IPS-18a (cell line): ENCODE measurements around the gene HSD17B2.

Experiments
- H3K27ac ChIP-seq: one replicate; pipeline ENCODE4 v1.5.1; 2013; ENCODE audit warnings: low read length
- H3K27me3 ChIP-seq: one replicate; pipeline ENCODE4 v1.6.1; 2013; ENCODE audit warnings: mild to moderate bottlenecking, low read length; ENCODE audit not compliant: control insufficient read depth, insufficient read depth
- H3K36me3 ChIP-seq: one replicate; pipeline ENCODE4 v1.6.1; 2013; ENCODE audit warnings: low read depth, low read length; ENCODE audit not compliant: control insufficient read depth
- H3K4me1 ChIP-seq: one replicate; pipeline ENCODE4 v1.6.1; 2013; ENCODE audit warnings: low read depth, low read length; ENCODE audit not compliant: control insufficient read depth
- H3K4me3 ChIP-seq: one replicate; pipeline ENCODE4 v1.5.1; 2013; ENCODE audit warnings: low read length
- H3K9ac ChIP-seq: one replicate; pipeline ENCODE4 v1.6.1; 2013; ENCODE audit warnings: mild to moderate bottlenecking, low read length, moderate library complexity
- H3K9me3 ChIP-seq: one replicate; pipeline ENCODE4 v1.6.1; 2013; ENCODE audit warnings: low read depth, low read length; ENCODE audit not compliant: control insufficient read depth

Gene HSD17B2

DNA sequence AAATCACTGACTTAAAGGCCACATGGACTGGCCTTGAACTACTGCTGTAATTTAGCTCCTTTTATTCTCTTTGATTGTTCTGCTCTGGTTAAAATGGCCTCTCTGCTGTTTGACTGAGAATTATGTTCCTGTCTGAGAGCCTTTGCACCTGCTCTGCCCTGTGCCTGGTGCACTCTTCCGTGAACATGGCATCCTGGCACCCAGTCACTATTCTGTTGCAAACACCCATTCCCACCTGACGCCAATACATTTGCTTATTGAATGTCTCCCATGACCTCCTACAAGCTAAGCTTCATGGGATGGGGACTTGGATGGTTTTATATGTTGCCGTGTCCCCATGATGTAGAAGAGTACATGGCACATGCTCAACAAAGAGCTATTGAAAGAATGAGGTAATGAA is 20.1 kb downstream of the HSD17B2 start:
- Histone ChIP-seq H3K36me3 (no peaks in the 10 kb centered on the region), H3K4me1 (no peaks in the 10 kb centered on the region), H3K27ac (no peak overlapping the region), H3K27me3 (no peaks in the 10 kb centered on the region), H3K4me3 (no peak overlapping the region), H3K9ac (no peak overlapping the region), H3K9me3 (no peaks in the 10 kb centered on the region)

DNA sequence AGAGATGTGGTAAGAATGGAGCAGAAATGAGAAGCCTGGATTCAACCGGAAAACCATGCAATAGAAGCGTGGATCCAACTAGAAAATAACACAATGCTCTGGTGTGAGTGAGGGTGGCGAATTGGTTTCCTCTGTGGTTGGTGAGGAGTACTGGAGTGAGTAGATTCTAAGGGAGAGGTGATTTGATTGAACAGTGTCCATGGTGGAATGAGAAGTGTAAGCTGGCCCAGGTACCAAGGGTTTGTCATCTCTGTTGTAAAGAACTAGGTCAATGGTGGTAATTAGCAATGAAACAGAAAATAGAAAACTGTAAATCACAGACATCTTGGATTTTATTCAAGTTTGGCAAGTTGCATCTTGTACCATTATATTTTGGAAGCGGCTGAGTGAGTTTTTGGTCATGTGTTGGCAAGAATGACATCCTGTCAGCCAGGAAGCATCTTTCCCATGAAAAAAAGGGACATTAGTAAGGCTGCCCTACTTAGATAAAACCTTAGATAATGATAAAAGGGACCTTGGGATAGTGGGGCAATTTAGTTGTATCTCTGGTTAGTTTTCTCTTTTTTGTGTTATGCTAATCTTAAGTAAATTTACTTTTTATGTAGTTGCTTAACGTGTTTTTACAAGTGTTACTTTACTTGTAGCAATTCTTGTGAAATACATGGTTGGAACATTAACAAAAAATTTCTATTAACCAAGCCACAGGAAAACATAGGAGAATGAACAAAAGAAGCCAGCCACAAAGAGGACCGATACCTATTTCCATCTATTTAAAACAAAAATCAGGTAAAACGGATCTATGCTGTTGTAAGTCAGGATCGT is 20.9 kb downstream of the HSD17B2 start:
- Histone ChIP-seq H3K4me1 (no peaks in the 10 kb centered on the region), H3K9ac (no peak overlapping the region), H3K4me3 (no peak overlapping the region), H3K9me3 (no peaks in the 10 kb centered on the region), H3K27ac (no peak overlapping the region), H3K36me3 (no peaks in the 10 kb centered on the region), H3K27me3 (no peaks in the 10 kb centered on the region)

DNA sequence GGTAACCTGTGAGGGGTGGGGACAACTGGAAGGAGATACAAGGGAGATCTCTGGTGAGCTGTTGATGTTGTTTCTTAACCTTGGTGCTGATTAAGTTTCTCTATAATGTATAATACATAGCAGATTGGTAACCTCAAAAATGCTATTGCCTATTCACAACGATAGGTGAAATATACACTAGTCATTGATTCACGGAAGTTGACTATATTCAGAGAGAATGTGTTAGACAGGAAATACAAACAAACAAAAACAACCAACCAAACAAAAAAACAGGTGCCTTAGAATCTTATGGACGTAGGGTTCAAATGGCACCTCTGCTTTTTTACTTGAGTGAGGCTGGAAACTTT is 21.5 kb downstream of the HSD17B2 start:
- Histone ChIP-seq H3K36me3 (no peaks in the 10 kb centered on the region), H3K4me3 (no peak overlapping the region), H3K9ac (no peak overlapping the region), H3K9me3 (no peaks in the 10 kb centered on the region), H3K4me1 (no peaks in the 10 kb centered on the region), H3K27me3 (no peaks in the 10 kb centered on the region), H3K27ac (no peak overlapping the region)

DNA sequence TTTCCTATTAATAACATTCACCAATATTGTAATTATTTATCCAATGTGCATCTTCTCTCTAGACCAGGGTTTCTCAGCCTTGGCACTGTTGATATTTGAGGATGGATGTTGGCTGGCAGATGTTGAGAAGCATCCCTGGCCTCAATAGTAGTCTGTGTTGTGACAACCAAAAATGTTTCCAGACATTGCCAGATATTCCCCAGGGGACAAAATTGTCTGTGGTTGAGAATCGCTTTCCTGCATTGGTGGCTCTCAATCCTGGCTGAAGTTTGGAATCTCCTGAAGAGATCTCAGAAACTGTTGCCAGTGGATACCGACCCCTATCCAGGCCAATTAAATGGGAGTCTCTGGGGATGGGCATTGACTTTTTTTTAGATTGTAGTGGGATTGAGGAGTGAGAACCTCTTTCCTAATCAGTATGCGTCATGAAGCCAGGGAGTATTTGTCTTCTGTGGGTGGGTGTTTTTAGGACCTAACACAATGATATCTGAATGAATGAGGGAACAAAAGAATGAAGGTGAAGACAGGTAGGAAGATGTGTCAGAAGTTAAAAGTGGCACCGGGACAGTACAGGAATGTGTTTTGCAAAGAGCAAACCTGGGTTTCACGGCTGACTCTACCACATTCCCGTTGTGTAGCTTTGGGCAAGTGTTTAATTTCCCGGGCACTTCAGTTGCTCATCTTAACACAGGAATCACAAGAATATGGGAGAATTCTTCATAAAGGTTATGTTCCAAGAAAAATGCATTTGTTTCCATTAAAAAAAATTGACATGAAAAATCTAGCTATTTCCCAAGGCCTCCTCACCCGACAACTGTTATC is 24.3 kb downstream of the HSD17B2 start:
- Histone ChIP-seq H3K9ac (no peak overlapping the region), H3K4me3 (no peak overlapping the region), H3K27me3 (no peaks in the 10 kb centered on the region), H3K27ac (no peak overlapping the region), H3K36me3 (no peaks in the 10 kb centered on the region), H3K9me3 (no peaks in the 10 kb centered on the region), H3K4me1 (no peaks in the 10 kb centered on the region)

DNA sequence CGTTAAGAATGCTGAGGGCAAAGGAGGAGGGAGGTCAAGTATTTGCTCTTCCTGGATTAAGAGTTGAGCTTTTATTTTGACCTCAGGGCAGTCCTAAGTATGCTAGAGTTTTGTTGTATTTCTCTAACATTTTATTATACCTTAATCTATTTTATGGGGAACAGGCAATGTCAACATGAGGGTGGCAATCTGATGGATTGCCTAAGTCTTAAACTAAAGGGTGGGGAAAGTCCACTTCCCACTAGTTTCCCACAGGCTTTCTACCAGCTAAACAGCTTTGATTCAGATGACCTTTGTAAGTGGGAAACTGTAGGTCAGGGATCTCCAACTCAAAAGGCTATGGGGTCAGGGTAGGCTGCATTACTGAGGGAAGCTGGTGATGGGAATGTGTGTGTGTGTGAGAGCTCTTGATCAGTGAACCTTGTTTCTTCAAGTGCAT is 24.9 kb downstream of the HSD17B2 start:
- H3K9me3 ChIP-seq = no peaks in the 10 kb centered on the region
- H3K4me3 ChIP-seq = no peak overlapping the region
- no peak overlapping the region for H3K9ac ChIP-seq
- H3K4me1 ChIP-seq = no peaks in the 10 kb centered on the region
- H3K27me3 ChIP-seq = no peaks in the 10 kb centered on the region
- no peaks in the 10 kb centered on the region for H3K36me3 ChIP-seq
- no peak overlapping the region for H3K27ac ChIP-seq

DNA sequence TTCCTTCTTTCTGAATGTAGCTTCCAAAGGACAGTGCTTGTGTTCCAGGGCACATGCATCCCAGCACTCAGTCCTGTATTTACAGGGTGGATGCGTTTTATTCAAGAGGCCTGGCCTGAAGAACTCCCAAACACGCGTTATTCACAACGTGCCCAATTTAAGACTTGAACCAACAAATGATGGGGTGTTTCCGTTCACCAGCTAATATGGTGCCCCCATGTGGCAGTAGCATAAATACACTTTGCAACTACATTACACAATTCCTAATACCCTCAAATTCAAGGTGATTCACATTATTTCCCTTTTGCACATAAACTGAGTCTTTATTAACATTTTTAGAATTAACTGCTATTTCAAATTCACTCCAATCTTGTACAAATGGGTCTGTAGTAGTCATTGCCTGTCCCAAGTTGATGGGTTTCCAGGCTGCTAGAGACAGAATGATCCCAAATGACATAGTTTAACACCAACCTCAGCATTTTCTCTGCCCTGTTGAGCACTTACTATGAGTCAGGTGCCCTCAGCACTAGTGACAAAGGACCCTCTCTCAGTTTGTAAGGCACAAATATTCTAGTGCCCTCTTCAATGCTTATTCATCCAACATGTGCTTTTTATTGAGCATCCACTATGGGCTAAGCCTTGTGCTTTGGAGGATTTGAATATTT is 26.9 kb downstream of the HSD17B2 start:
- H3K4me3 ChIP-seq = no peak overlapping the region
- no peaks in the 10 kb centered on the region for H3K9me3 ChIP-seq
- no peak overlapping the region for H3K27ac ChIP-seq
- H3K27me3 ChIP-seq = no peaks in the 10 kb centered on the region
- H3K9ac ChIP-seq = no peak overlapping the region
- no peaks in the 10 kb centered on the region for H3K36me3 ChIP-seq
- no peaks in the 10 kb centered on the region for H3K4me1 ChIP-seq

DNA sequence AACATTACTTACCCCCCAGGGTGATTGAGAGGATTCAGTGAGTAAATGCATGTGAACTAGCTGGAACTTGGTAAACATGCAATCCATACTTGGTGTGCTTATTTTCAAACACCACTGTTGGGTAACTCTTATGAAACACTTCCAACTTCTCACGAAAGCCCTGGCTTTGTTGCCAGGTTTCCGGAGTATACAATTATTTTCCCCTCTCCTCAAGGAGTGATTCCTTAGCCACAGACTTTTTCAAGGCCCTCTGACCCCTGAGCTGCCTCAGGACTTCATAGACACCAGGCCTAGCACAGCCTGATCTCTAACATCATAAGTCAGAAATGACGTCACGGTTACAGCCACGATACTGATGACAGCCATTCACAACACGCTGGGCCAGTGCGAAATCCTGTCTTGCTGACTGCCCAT is 27.6 kb downstream of the HSD17B2 start:
- Histone ChIP-seq H3K4me3 (no peak overlapping the region), H3K9ac (no peak overlapping the region), H3K27me3 (no peaks in the 10 kb centered on the region), H3K27ac (no peak overlapping the region), H3K4me1 (no peaks in the 10 kb centered on the region), H3K36me3 (no peaks in the 10 kb centered on the region), H3K9me3 (no peaks in the 10 kb centered on the region)

DNA sequence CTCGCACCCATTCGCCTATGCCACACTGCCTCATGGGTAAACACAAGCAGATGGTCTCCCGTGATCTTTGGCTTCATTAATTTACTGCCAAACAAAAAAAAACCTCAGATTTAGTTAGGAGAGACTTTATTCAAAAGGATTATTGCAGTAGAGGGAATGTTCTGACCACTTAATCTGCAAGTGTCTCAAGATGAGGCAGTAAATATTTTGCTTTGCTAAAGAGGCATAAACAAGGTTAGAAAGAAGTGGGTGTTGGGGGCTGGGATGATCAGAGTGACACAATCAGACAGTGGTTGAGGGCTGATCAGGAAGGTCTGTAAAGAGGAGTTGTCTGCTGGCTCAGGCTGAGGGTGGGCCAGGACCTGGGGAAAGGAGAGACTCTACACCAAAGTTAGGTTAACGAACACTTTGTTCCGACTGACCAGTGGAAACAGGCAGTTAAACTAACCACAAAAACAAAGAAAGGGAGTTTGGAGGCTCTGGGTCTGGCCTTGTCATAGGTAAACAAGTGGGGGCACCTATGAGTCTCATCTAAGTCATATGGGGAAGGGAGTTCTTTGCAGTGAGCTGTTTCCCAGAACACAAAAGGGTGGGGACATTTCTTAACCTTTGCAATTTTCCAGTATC is 28.5 kb downstream of the HSD17B2 start:
- Histone ChIP-seq H3K27ac (no peak overlapping the region), H3K4me1 (no peaks in the 10 kb centered on the region), H3K36me3 (no peaks in the 10 kb centered on the region), H3K4me3 (no peak overlapping the region), H3K27me3 (no peaks in the 10 kb centered on the region), H3K9ac (no peak overlapping the region), H3K9me3 (no peaks in the 10 kb centered on the region)

DNA sequence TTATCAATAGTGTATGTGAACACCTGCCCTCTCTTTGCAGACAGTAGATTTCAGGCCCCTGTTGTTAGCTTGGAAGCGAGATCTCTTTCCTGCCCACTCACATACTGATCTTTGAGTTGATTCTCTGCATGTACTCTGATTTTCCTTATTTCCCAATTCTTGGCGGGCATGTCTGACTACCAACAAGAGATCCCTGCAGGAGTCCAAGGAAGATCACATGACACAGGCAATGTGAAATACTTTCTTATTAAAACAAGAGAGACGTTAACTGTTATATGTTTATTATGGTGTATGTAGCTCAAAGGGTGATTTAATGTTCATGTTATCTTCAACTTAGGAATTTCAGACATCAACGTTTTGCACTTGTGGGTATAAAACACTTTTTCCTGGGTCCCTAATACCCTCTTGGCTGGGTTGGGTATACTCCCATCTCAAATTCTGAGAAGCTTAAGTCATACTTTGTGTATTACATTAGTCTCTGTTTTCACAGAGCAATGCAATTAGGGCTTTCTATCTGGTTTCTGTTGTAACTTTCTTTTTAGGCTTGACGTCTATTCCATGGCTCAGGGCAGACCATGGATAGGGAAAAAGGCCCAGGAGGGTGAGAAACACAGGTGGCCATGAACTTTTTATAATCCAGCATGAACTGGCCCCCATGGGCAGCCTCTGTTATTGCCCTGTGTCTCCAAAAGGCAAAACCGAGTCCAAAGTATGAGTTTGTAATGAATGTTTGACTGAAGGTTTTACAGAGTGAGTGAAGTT is 32.2 kb downstream of the HSD17B2 start:
- Histone ChIP-seq H3K9ac (no peak overlapping the region), H3K27ac (no peak overlapping the region), H3K4me3 (no peak overlapping the region), H3K36me3 (no peaks in the 10 kb centered on the region), H3K4me1 (no peaks in the 10 kb centered on the region), H3K27me3 (no peaks in the 10 kb centered on the region), H3K9me3 (no peaks in the 10 kb centered on the region)

DNA sequence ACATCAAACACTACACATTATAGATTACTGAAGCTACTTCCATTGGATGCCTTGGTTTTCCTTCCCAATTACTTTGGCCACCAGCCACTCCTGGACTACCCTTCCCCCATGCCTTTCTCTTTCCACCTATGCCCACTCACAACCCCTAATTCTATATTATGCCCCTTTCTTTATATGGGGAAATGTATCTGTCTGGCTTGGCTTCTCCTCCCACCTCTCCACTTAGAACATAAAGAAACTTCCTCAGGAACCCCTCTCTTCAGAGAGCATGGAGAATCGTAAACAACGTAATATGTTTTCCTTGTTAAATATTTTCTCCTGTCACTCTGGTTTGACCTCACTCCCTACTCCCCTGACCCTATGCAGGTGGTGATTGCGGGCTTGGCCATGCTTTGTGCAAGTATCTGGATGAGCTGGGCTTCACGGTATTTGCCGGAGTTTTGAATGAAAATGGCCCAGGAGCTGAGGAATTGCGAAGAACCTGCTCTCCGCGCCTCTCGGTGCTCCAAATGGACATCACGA is 32.8 kb downstream of the HSD17B2 start:
- H3K36me3 ChIP-seq = no peaks in the 10 kb centered on the region
- H3K9me3 ChIP-seq = no peaks in the 10 kb centered on the region
- H3K4me1 ChIP-seq = no peaks in the 10 kb centered on the region
- no peak overlapping the region for H3K27ac ChIP-seq
- H3K27me3 ChIP-seq = no peaks in the 10 kb centered on the region
- no peak overlapping the region for H3K4me3 ChIP-seq
- H3K9ac ChIP-seq = no peak overlapping the region
